Measurements from ENCODE around the gene NISCH.

The NISCH gene

DNA sequence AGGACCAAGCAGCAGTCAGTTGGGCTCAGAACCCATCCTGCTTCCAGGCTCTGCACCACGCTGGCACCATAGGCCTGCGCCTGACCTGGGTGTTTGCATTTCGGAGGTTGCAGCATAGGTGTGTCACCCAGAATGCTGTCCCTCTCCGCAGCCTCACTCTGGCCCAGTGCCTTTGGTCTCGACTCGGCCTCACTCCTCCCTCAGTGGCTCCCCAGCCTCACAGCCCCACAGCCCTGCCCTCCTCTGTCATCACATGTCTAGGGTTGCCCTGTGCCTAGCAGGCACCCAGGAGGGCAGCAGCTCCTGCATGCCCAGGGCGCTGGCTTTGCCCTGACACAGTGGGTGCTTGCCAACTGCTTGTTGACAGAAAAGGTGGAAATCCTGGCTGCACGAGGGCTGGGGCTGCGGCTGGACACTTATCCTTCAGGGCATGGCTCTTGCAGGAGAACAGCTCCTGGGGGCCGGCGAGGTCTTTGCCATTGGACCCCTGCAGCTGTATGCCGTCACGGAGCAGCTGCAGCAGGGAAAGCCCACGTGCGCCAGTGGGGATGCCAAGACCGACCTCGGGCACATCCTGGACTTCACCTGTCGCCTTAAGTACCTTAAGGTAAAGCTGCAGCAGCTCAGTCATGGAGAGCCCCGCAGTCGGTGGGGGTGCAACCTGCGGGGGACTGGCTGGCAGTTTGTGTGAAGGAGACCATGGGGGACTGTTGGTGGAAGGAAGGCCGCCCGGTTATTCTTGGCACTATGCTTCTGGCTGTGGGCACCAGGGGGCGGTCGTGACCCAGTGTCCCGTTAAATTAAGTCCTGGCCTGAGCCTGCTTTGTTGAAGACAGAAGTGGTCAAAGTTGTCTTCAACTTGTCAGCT is 16.2 kb downstream of the NISCH start:
- DNase-seq (ENCODE audit: low spot score), result peak; percentile 56

DNA sequence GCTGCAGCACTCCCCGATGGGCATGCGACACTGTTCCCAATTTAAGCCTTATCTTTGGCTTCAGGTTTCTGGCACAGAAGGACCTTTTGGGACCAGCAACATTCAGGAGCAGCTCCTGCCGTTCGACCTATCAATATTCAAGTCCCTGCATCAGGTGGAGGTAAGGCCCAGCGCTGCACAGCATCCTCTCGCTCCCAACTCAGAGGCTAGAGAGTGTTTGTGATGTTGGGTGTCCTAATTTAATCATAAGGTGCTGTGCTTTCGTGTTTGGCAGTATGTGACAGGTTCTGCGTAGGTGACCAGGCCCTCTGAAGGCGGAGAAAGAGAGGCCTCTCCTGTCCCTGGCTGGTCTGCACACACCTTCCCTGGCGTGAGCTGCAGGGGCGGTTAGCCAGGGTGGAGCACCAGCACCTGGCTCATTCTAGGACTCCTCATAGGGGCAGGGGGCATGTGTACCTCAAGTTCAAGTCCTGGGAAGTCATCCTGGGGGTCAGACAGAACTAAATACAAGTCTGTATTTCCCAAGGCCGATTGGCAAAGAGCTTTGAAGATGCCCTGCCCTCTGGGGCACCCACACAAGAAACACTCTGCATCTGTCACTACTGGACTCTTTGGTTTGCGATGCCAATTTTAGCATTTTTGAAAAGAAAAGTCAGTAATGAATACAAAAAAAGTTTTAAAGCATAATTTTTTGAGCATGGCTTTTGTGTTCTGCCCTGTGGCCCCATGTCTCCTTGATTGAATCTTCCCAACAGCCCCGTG is 17.0 kb downstream of the NISCH start:
- no peak for DNase-seq (ENCODE audit: low spot score)

DNA sequence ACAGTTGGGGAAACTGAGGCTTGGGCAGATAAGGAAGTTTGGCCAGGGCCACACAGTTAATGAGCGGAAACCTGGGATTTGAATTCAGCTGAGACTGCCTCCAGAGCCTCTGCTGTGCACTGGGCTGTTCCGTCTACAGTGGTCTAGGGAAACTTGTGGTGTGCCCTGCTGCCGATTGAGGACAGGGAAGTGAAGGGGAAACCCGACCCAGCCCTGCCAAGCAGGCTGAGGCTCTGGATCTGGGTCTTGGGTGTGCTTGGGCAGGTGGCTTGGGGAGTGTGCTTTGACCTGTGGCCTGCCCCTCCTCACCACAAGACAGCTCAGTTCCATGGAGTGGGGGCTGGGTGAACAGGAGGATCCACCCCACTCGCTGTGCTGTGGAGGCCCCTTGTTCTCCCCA is 17.6 kb downstream of the NISCH start:
- DNase-seq (ENCODE audit: low spot score), result no peak

- no peak for DNase-seq (ENCODE audit: low spot score)
These were observed 21.8 kb downstream of the NISCH start for GRCh38 chr3:52477076-52477795.

- DNase-seq (ENCODE audit: low spot score), result no peak
These were observed 22.3 kb downstream of the NISCH start for GRCh38 chr3:52477796-52478095.

DNA sequence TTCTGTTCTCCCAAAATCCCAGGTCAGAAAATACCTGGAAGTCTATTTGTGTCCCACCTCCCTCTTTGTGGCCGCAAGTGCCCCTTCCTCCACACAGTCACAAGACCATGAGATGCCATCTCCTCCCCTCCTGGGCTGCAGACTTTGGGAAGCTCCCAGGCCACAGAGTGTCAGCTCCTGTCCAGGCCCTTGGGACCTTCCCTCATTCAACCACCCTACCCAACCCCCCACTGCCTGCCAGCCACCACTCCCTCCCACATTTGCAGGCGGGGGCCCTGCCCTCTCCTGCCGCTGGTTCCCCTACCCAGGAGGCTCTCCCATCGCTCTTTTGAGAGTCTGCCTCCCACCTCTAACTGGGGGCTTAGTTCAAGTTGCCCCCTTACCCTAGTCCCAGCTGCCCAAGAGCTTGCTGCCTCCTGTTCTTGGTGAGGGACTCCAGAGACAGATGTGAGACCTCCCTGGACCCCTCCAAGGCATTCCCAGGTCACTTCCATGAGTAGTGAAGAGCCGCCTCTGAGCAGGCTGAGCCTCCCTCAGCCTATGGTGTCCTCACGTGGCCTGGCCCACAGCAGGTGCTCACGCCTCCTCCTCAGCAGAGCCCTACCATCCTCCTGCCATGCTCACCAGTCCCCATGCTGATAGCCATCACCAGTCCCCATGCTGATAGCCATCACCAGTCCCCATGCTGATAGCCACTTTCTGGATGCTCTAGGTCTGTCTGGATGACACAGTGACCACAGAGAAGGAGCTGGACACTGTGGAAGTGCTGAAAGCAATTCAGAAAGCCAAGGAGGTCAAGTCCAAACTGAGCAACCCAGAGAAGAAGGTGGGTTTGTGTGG is 23.9 kb downstream of the NISCH start:
- DNase-seq (ENCODE audit: low spot score), result no peak

DNA sequence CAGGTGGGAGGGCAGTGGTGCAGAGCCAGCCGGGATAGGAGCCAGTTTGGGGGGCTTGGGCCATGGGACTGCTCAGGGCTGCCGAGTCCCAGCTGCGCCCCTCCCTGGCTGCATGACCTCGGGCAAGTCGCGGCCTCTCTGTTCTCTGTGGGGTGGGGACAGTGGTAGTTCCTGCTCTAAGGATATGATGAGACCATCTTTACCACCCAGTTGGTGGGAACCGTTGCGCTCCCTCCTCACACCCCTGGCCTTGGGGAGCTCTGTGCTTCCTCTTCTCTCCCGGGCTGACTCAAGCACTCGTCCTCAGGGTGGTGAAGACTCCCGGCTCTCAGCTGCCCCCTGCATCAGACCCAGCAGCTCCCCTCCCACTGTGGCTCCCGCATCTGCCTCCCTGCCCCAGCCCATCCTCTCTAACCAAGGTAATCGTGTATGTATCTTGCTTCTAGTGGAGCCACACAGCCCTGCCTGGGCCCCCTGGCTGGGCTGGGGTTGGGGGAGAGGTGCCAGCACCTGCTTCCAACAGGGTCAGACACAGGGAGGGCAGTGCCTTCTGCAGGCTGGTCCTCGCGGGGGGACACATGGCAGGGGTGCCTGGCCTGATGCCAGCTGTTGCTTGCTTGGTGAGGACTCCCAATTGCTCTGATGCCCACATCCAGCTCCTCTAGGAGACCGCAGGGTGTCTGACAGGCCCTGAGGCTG is 24.6 kb downstream of the NISCH start:
- DNase-seq (ENCODE audit: low spot score), result no peak

DNA sequence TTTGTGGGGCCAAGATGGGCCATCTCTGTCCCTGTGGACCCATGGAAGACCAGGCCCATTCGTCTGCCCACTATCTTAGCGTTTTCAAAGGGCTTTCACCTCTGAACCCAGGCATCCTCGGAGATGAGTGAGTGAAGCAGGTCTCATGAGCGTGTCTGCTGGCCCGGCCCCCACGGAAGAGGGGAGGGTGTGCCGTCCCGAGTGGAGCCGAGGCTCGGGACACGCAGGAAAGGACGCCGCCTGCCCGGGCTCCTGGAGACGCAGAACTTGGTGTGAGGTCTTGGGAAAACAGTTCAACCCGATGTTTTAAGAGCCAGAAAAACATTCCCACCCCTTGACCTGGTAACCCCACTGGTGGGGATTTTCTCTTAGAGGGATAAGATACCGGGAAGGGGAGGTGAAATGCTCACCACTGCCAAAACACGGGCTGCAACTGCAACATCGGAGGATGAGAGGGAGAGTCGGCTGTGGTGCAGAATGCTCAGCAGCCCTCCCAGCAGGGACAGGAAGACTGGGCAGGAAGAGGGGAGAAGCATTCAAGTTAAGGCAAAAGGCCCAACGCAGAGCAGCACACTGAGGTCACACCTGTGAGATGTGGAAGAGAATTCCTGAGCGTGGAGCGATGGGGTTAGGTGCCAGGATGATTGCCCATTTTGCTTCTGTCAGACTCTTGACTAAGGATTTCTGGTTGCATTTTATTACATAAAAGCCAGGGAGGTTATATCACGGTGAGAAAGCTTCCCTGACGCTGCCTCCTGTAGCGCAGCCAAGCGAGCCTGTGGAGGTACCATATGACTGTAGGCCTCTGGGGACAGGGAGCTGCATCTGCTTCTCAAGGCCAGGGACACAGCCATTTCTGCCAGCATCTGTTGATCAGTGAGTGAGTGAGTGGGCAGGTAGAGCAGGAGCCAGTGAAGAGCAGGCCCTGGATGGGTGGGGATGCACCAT is 25.6 kb downstream of the NISCH start:
- DNase-seq (ENCODE audit: low spot score), result no peak

DNA sequence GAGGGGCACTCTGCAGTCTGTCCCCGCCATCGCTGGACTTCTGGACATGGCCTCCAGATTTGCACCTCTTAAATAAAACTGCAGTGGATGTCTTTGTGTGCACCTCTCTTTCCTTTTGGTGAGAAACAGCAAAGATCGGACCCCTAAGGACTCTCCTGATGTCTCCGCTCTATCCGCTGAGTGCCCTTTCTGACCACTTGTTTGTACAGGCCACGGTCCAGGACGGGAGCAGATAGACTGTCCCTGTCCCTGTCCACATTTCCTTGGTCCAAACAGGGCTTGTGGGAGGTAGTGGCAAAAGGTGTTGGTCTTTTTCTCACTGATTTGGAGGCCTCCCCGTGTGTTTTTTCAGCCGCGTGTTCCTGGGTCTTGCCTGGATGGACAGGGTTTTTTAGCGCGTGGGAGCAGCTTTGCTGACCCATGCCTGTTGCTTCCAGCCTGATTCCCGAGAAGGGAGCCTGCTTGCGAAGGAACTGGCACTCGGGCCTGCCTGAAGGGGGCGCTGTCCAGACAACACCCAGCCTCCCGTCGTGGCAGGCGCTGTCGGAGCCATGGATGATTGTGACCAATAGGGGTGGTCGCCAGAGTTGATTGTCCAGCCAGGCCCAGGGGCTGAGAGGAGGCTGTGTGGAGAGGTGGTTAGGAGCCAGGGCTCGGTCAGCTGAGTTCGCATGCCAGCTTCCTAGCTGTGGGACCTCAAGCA is 26.6 kb downstream of the NISCH start:
- DNase-seq (ENCODE audit: low spot score), result no peak

DNA sequence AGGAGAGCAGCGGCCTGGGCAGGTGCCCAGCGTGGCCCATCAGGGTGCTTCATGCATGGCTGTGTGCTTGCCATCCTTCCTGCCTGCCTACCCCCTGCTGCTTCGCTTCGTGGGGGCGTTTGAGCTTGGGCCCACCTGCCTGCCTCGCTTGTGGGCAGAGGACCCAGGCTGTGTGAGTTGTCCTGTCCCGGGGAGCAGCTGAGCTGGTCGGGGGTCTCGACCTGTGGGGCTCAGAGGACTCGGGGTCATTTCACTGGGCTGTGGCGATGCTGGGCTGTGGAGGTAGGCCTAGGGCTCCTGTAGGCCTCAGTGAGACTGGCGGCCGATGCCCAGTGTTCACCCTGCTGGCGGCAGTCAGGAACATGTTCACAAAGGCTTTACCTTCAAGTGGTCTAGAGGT is 27.7 kb downstream of the NISCH start:
- no peak for DNase-seq (ENCODE audit: low spot score)

GRCh38 chr3:52483577-52484381 is 28.4 kb downstream of the NISCH start:
- DNase-seq (ENCODE audit: low spot score), result peak; percentile 61

GRCh38 chr3:52484680-52485461 is 29.5 kb downstream of the NISCH start:
- DNase-seq (ENCODE audit: low spot score), result no peak

- DNase-seq (ENCODE audit: low spot score), result no peak
These were observed 31.8 kb downstream of the NISCH start for GRCh38 chr3:52487050-52487787.

GRCh38 chr3:52487788-52488691 is 32.6 kb downstream of the NISCH start:
- no peak for DNase-seq (ENCODE audit: low spot score)

DNA sequence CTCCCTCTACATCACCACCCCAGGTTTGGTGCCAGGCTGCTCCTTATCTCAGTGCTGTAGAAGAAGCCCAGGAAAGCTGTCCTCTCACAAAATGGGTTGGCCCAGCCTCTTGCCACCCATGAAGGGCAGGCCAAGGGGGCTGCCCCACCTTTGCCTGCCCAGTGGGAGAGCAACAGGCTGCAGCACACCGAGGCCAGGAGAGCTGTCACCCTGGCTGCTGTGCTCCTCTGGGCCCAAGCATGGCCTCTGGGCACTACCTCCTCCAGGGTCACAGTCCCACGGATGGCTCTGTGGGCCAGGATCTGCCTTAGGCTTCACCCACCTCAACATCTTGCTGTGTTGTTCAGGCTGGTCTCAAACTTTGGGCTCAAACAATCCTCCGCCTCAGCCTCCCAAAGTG is 33.3 kb downstream of the NISCH start:
- no peak for DNase-seq (ENCODE audit: low spot score)

DNA sequence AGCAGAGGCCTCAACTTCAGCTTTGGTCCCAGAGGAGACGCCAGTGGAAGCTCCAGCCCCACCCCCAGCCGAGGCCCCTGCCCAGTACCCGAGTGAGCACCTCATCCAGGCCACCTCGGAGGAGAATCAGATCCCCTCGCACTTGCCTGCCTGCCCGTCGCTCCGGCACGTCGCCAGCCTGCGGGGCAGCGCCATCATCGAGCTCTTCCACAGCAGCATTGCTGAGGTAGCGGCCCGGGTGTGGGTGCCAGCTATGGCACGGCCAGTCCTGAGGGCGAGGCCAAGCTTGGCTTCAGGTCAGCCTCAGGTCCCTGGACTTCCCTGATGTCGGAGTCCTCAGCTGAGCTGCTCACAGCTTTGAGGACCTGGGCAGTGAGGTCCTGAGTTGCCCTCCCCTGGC is 34.0 kb downstream of the NISCH start:
- DNase-seq (ENCODE audit: low spot score), result no peak

Measured in pons (tissue), 1 donor.